SH-SY5Y (cell line): ENCODE data around the gene COPS9.

ENCODE experiments used
- GATA2 ChIP-seq: IDR thresholded peaks from 2 replicates; pipeline ENCODE4 v1.6.1; 2011; ENCODE audit warnings: mild to moderate bottlenecking, low read depth, low read length
- GATA3 ChIP-seq: IDR thresholded peaks from 2 replicates; pipeline ENCODE4 v1.6.1; 2011; ENCODE audit warnings: low read depth, mild to moderate bottlenecking, low read length, moderate library complexity

DNA sequence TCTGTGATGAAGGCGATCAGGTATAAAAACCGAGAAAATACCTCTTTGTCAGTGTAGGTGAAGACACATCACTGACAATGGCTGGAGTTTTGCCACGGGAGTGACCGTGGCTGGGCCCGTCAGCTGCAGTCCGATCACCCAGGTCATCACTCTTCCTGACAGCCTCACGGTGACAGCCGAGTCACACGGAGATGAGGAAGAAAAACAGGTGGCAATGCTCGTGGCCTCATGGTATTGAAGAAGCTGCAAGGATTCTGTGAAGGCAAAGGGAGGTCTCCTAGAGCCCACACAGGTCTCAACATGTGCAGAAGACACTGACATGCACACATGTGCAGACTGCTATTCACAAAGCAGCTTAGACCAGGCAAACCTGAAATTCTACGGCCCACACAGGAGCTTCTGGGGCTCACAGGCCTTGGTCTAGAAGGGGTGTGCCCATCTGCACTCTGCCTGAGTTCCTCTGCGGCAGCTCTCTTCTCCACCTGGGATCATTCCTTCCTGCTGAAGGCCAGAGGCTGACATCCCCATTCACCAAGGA, 7.4 kb downstream of the COPS9 start:
- no peak for TF ChIP-seq GATA3
- TF ChIP-seq GATA2: no peak
